Right ventricle myocardium inferior (tissue), 1 donor: ENCODE results near the gene ZBTB47. TPM values are rescaled to one million over a fixed set of nuclear protein-coding genes. Genes with fewer than 3 reads are reported as not detected.

ENCODE experiments used
- ATAC-seq: fragments of 200-7000 bp; cut with Tn5 transposase; one replicate; pipeline ENCODE4 v1.9.1; 2020; ENCODE audit warnings: mild to moderate bottlenecking, moderate library complexity
- DNase-seq: peaks from one replicate; pipeline ENCODE4 v3.0.0; 2021; ENCODE audit errors: missing footprints
- intact Hi-C: fragments of 100-400 bp; cut with DNase I; formaldehyde crosslinking; loops from one replicate; pipeline ENCODE4 v1.11.0; 2022
- total RNA-seq: library from RNA; stranded (reverse); fragmentation: NEBNext Ultra II Directional; extraction: Animal tissue kit (Norgen Biotek cat#: 25700); gene quantifications from one replicate; pipeline ENCODE4 v1.2.1, GENCODE V29; 2021
- donor health status: DM: no; HTN: yes; CAD: no; lungs with severe emphysema.

The ZBTB47 gene
- total RNA-seq, 1 donor from 2014 or later: 80.2 TPM

DNA sequence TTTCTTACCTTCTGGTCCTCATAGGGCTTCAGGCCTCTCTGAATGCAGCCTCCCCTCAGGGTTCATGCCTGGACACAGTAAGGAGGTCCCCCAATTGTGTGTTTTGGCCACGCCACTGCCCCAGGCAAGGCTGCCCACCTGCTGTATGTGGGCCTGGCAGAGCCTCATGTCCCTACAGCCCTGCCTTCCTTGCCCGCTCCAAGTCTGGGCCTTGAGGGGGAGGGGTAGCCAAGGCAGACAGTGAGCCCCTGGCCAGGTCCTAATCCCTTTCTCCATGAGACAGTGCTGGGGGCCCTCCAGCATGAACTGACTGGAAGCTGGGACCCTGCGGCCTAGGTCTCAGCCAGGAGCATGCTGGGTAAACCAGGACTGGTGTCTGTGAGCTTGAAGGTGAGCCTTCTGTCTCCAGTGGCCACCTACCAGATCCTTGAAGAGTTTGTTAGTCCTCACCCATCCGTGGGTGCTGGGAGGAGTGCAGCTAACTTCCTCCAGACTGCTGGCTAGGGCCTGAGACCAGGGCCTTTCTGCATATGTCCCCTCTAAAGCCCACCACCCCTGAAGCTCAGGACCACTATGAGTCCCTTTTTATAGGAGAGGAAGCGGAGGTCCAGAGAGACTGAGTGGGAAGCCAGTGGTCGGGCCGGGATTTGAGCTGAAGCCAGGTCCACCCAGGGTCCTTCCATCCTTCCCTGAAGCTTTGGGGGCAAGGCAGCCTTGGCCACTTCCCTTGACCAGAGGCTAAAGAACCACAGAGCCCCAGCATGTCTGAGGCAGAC lies 8.7 kb downstream of the ZBTB47 start:
- DNase-seq: no peak
- no peak for ATAC-seq
- intact Hi-C loops: no loop called here

DNA sequence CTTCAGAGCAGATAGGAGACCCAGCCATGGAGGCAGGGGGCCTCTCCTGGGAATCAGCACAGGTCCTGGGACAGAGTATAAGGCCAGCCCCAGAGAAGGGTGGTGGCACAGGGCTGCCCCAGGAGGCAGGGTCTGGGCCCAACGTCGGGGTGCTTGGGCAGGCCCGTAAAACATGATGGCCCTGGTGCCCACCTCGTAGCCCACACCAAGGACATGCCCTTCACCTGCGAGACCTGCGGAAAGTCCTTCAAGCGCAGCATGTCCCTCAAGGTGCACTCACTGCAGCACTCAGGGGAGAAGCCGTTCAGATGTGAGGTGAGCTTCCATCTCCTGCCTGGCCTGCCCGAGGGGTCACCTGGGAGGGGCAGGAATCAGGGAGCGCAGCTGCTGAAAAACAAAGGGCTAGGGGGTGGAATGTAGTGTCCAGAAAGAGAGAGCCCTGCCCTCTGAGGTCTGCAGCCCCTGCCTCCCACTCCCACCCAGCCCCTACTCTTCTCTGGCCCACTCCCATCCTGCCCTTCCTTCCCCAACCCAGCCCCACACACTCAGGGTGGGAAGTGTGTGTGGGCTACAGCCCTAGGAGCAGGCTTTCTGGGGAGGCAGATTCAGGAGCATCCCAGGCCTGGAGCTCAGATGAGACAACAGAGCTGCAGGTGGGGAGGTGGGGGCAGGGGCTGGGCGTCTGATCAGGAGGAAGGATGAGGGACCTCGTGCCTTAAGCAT lies 9.5 kb downstream of the ZBTB47 start:
- DNase-seq (no peak), ATAC-seq (no peak)
- intact Hi-C loops: no loop called here

DNA sequence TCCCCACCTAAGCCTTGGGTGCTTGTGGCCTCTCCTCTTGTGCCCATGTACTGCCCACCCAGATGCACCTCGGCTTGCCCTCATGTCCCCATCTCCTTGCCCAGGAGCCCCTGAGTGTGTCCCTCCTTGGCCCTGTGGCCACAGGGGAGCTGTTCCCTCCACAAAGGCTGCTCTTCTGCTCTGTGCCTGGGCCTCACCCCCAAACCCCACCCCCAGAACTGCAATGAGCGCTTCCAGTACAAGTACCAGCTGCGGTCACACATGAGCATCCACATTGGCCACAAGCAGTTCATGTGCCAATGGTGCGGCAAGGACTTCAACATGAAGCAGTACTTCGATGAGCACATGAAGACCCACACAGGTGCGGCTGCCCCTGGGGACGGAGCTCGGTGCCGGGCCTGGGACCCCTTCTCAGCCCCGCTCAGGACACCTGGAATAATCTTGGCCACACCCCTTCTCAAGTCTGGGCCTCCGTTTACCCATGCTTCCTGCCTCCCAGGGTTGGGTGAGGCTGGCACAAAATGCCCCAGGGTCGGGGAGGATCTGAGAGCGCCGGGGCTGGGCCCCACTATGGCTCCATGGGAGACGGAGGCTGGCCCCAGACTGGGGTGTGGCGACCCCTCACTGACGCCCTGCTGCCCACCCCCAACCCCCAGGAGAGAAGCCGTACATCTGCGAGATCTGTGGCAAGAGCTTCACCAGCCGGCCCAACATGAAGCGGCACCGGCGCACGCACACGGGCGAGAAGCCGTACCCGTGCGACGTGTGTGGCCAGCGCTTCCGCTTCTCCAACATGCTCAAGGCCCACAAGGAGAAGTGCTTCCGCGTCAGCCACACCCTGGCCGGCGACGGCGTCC lies 10.3 kb downstream of the ZBTB47 start:
- no peak for ATAC-seq
- intact Hi-C loops: no loop called here
- no peak for DNase-seq

DNA sequence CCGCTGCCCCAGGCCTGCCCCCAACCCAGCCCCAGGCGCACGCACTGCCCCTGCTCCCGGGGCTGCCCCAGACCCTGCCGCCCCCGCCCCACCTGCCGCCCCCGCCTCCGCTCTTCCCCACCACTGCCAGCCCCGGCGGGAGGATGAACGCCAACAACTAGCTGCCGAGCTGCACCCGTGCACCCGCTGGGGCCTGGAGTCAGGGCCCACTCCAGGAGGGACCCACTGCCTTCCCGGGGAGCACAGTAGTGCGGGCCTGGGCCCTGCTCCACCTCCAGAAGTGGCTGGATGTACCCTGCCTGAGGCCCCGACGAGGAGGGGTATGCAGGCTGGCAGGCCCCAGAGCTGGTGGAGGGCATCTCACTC lies 10.9 kb downstream of the ZBTB47 start:
- no peak for DNase-seq
- no peak for ATAC-seq
- intact Hi-C loops: no loop called here

DNA sequence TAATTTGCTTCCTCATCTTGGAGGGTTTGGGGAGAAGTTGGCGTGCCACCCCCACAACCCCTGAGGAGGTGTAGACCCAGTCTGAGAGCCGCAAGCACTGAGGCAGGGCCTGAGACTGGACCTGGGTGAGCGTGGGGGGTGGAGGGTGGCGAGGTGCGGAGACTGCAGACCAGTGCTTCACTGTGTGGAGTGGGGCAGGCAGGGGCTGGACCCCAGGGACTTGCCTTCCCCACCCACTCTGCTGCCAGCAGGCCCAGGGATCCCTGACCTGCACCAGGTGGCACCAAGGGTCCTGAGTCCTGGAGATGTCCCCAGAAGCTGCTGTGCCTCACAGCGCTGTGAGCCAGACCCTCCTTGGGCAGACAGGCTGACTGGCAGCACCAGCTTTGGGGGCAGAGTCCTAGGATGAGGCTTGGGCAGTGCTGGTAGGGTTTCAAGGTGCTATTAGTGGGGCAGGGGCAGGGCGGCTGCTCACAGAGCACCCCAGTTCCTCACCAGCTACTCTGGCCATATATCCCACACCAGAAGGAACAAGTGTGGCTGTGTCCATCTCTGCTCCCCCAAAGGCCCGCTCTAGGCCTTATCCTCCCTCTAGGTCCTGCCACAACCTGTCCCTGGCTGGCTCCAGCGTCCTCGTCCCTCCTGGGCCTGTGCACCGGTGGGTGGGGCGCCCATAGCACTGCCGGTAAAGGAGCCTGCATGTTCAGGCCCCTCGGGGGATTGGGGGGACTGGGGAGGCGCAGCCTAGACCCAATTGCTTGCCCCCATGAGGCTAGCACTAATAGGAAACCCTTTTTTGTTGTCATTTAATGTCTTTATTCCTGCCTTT lies 11.8 kb downstream of the ZBTB47 start:
- DNase-seq: no peak
- intact Hi-C loops: no loop called here
- ATAC-seq: no peak

DNA sequence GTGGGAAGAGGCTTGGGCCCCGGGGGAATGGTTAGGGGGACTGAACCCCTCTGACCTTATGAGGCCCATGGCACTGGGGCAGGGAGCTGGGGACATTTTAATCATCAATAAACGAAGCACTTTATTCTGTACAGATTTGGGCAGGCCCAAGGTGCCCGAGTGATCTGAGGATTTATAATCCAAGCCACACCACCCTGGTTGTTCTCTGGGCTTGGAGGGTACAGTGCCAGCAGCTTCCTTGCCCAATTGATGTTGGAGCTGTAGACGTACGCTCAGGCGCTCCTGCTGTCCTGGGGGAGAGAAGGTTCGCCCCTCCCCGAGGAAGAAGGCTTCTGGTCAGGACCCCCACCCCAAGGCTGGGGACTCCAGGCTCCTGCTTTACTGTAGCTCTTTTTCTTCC lies 12.5 kb downstream of the ZBTB47 start:
- ATAC-seq (peak; percentile 7), DNase-seq (no peak)
- intact Hi-C loops: no loop called here

DNA sequence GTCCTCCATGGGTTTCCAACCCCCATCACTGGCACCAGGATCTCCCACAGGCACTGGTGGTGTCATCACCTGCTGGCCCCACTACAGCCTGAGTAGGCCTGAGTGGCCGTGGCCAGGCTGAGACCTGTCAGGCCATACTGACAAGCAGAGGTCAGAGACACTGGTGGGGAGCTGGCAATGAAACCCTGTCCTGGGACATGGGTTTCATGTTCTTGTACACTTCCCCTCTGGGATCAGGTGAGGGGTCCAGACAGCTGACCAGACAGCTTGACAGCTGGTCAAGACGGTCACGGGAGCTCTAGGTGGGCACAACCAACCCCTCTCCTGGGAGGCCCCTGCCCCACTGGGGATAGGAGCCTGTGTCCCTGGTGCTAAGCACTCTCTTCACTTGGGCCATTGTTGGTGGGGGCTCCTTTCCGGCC lies 13.1 kb downstream of the ZBTB47 start:
- DNase-seq (no peak), ATAC-seq (peak; percentile 48)
- intact Hi-C loops: no loop called here

DNA sequence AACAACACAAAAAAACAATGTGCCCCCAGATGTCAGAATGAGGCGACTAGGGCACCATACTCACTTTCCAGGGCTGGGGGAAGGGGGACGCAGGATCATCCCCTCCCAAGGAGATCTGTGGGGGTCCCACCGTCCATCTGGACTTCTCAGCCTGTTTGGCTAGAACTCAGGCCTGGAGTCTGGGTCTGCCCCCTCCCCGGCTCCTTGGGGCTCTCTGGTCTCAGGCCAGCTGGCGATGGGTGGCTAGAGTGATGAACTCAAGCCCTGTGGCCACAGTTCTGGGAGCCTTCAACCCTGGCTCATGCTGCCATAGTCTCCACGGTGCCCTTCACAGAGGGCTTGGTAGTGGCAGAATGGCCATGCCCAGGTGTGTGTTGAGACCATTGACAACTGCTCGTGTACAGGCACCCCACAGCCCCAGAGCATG lies 13.6 kb downstream of the ZBTB47 start:
- peak; percentile 24 for ATAC-seq
- no peak for DNase-seq
- intact Hi-C loops: no loop called here

DNA sequence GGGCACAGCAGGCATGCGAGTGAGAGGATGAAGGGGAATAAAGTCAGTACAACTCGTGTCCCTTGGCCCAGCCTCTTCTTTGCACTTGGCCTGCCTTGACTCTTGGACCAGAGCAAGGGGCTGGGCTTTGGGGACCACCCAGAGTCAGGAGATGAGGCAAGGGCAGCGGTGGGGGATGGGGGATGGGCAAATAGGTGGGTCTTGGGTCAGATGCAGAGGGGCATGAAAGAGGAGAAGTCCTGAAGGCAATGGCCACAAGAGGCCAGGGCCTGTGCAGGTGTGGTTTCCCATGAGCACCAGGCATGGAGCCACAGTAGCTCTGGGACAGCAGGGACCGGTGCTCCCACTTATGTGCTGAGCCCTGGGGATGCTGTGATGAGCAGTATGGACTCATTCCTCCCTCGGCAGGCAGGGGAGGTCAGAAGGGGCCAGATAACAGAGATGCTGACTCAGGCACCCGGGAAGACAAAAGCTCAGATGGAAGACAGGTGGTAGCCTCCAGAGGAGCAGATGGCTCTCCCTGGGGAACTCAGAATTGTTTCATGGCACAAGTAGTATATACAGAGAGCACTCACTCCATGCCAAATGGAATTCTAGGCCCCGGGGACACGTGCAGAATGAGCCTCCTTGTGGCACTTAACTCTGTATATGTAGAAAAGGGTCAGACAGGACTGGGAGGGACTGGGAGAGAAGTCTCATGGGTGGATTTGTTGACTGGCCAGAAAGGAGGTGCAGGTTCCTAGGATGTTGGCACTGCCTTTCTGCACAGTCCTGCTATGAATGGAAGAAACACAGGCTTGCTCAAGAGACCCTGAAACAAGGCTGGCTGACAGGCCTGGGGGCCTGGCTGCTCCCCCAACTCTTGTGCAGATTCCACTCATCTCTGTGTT lies 14.3 kb downstream of the ZBTB47 start:
- ATAC-seq (no peak), DNase-seq (no peak)
- intact Hi-C loops: no loop called here

DNA sequence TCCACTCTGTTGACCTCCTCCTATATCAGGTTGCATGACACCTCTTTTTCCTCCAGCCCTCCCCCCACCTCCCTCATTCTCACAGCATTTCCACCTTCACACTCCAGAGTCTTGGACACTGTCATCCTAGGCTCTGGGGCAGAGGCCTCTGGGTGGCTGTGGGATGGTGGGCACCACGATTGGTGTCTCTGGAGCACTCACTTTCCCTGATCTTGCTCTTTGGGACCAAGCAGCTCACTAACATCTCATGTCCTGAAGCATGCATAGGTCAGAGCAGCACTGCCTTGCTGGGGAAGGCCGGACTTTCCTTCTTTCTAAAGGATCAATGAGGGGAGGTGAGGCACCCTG lies 14.9 kb downstream of the ZBTB47 start:
- DNase-seq: no peak
- intact Hi-C loops: no loop called here
- no peak for ATAC-seq

DNA sequence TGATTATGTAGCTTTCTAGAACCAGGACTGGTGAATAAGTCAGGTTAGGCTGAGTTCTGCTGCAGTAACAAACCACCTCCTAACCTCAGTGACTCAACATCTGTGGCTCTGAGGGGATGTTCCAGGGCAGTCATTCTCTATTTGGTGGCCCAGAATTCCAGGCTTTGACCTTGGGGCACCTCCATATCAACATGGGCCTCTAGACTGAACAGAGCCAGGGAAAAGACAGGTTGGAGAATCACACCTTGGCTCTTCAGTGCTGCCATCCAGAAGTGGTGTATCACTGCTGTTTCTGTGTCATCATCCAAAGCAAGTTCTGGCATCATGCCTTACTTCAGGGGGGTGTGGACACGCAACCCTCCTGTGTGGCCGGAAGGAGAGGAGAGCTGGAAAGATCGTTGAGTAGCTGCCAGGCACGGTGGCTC lies 15.3 kb downstream of the ZBTB47 start:
- intact Hi-C loops: no loop called here
- ATAC-seq (no peak), DNase-seq (no peak)

DNA sequence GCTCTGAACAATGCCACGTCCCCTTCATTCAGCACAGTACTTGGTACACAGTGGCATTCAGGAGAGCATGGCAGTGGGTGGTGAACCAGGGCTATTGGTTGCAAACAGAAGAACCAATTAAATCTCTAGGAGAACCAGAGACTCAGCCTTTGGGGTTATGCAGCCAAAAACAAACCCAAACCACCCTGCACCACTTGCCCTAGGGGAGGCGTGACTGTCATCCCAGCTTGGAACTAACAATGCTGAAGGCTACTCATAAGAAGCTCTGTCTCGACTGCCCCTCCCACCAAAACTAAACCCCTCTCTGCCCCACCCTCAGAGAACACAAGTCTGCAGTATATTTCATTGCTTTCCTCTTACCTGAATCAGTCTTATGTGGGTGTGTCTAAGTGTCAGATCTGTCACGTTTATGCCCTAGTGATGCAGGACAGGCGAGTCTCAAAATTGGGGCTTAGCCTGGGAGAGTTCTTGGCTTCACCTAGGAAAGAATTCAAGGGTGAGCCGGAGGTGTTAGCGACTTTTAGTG lies 16.6 kb downstream of the ZBTB47 start:
- intact Hi-C loops: no loop called here
- DNase-seq (no peak), ATAC-seq (no peak)

DNA sequence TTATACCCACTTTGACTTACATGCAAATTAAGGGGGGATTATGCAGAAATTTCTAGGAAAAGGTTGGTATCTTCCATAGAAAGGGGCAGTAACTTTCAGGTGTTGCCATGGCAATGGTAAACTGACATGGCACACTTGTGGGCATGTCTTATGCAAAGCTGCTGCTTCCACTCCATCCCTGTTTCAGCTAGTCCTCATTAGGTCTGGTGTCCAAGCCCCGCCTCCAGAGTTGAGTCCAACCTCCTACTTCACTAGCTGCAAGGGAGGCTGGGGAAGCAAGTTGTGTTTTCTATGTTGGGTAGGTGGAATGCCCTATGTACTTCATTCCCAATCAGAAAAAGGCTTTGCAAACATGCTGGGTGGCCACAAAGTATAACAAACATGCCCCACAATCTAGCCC lies 17.2 kb downstream of the ZBTB47 start:
- ATAC-seq (no peak), DNase-seq (no peak)
- intact Hi-C loops: no loop called here

DNA sequence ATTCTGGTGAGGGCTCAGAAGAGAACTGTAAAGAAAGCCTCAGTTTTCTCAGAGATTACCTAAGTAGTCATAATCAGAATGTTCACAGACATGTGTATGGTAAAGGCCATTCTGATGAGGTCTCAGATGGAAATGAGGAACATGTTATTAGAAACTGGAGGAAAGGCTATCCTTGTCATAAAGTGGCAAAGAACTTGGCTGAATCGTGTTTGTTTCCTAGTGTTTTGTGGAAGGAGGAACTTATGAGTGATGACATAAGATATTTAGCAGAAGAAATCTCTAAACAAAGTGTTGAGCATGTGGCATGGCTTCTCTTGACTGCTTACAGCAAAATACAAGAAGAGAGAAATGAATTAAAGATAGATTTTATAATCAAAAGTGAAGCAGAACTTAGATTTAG lies 19.0 kb downstream of the ZBTB47 start:
- no peak for ATAC-seq
- intact Hi-C loops: no loop called here

DNA sequence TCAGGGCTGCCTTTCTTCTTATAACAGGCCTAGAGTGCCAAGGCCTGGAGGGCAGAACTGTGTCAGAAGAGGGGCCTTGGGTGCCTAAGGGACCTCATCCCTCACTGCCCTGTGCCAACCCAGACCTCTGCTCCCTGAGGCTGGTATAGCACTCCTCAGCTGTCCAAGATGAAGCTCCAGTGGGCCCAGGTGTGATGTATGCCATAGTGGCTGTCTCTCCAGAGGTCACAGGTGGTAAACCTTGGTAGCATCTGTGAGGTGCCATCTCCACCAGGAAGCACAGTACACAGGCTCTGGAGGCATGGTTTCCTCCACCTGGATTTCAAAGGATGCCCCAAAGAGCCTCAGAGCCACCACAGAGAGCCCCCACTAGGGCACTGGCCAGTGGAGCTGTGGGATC lies 19.6 kb downstream of the ZBTB47 start:
- ATAC-seq (no peak), DNase-seq (no peak)
- intact Hi-C loops: no loop called here

More for the DNA sequence above, 19.0 kb downstream of the ZBTB47 start:
- DNase-seq: no peak

DNA sequence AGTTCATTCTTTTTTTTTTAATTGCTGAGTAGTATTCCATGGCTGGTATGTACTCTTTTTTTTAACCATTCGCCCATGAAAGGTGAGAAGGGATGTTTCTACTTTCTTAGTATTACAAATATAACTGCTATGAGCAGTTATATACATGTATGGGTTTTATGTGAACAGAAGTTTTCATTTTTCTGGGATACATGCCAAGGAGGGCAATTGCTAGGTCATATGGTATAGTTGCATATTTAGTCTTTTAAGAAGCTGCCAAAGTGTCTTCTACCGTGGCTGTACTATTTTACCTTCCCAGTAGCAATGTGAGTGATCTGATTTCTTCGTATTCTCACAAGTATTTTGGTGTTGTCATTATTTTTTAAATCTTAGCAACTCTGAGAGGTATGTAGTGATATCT lies 20.6 kb downstream of the ZBTB47 start:
- ATAC-seq: no peak
- intact Hi-C loops: no loop called here
- DNase-seq: no peak

DNA sequence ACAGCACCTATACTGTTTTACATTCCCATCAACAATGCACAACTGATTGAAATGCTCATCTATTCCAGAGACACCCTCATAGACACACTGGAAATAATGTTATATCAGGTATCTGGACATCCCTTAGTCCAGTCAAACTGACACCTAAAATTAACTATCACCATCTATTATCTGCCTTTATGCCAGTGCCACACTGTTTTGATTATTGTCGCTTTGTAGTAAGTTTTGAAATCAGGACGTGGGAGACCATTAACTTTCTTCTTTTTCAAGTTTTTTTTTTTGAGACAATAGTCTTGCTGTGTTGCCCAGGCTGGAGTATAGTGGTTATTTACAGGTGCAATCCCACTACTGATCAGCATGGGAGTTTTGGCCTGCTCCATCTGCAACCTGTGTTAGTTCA lies 22.4 kb downstream of the ZBTB47 start:
- intact Hi-C loops: no loop called here
- no peak for ATAC-seq
- no peak for DNase-seq

DNA sequence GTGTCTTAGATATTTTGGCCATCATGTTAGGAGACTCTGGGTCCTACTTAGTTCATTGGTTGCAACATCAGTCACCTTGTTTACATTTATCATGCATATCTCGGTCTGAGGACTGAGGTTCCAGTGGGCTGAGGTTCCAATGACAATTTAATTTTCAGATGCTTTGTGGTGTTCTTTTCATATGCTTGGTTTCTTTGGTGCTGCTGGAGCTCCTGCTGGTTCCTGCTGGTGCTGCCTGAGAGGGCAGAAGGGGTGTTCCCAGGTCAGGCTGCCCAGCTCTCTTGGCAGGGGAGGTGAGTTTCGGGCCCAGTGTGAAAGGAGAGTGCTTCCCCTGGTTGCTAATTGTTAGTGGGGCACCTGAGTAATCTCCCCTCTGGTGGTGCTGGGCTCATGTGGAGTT lies 24.9 kb downstream of the ZBTB47 start:
- no peak for DNase-seq
- intact Hi-C loops: no loop called here
- no peak for ATAC-seq
